ENCODE measurements around the gene GNAS. TPM values are rescaled to one million over a fixed set of nuclear protein-coding genes. Genes with fewer than 3 reads are reported as not detected.

Gene GNAS
- total and polyA plus RNA-seq, 12 donors: 1,348 to 5,181 (median 1,783) TPM

GRCh38 chr20:58908941-58909340 is 56.4 kb downstream of the GNAS start:
- DNase-seq (no peak), ATAC-seq (peak in 4 of 8 donors; percentile 11 to 27 (median 19))
- Histone ChIP-seq H3K36me3 (peaks cover 0 to 81% (median 56%) of the 10 kb centered on the region in 9 donors), H3K27me3 (no peaks in the 10 kb centered on the region), H3K4me1 (peaks cover 16 to 62% (median 44%) of the 10 kb centered on the region in 9 donors), H3K9me3 (no peaks in the 10 kb centered on the region), H3K27ac (peak overlapping the region; percentile 44 to 93 (median 82)), H3K4me3 (no peak overlapping the region)
- WGBS, 2 donors: 47 to 62% methylated on average over 9 of the region's 9 CpGs
- intact Hi-C loops (cut with DNase I): loop anchor here in 4 of 10 donors (5.0 kb wide), 2 partner anchors 73 to 123 kb away; partner anchors contain the start of genes ATP5F1E (in 3 of the 4) and NELFCD (in 1 of the 4)
- TF ChIP-seq, protein P1, sequence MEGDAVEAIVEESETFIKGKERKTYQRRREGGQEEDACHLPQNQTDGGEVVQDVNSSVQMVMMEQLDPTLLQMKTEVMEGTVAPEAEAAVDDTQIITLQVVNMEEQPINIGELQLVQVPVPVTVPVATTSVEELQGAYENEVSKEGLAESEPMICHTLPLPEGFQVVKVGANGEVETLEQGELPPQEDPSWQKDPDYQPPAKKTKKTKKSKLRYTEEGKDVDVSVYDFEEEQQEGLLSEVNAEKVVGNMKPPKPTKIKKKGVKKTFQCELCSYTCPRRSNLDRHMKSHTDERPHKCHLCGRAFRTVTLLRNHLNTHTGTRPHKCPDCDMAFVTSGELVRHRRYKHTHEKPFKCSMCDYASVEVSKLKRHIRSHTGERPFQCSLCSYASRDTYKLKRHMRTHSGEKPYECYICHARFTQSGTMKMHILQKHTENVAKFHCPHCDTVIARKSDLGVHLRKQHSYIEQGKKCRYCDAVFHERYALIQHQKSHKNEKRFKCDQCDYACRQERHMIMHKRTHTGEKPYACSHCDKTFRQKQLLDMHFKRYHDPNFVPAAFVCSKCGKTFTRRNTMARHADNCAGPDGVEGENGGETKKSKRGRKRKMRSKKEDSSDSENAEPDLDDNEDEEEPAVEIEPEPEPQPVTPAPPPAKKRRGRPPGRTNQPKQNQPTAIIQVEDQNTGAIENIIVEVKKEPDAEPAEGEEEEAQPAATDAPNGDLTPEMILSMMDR (IDR thresholded peaks at IDR 0.05): no peak

DNA sequence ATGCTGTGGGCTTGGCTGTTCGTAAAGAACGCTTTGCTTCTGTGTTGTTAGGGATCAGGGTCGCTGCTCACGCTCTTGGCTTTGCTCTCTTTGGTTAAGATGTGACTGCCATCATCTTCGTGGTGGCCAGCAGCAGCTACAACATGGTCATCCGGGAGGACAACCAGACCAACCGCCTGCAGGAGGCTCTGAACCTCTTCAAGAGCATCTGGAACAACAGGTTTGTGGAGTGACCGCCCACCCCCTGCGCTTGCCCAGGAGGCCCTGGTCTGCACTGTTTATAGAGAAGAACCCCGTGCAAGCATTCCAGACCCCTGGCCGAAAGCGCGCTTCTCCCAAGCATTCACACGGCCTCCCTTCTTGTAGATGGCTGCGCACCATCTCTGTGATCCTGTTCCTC is 57.1 kb downstream of the GNAS start:
- TF ChIP-seq, protein P1 (IDR thresholded peaks at IDR 0.05): no peak
- DNase-seq: no peak
- ATAC-seq: no peak
- intact Hi-C loops (cut with DNase I): loop anchor here in 4 of 10 donors (5.0 kb wide), 2 partner anchors 73 to 123 kb away; partner anchors contain the start of genes ATP5F1E (in 3 of the 4) and NELFCD (in 1 of the 4)
- Histone ChIP-seq H3K27me3 (no peaks in the 10 kb centered on the region), H3K9me3 (no peaks in the 10 kb centered on the region), H3K36me3 (peaks cover 0 to 74% (median 51%) of the 10 kb centered on the region in 9 donors), H3K4me1 (peaks cover 16 to 56% (median 44%) of the 10 kb centered on the region in 9 donors), H3K4me3 (no peak overlapping the region), H3K27ac (peak overlapping the region in 6 of 10 donors; percentile 50 to 93 (median 86))
- 95 to 97% methylated on average over 15 of the region's 15 CpGs for WGBS, 2 donors

DNA sequence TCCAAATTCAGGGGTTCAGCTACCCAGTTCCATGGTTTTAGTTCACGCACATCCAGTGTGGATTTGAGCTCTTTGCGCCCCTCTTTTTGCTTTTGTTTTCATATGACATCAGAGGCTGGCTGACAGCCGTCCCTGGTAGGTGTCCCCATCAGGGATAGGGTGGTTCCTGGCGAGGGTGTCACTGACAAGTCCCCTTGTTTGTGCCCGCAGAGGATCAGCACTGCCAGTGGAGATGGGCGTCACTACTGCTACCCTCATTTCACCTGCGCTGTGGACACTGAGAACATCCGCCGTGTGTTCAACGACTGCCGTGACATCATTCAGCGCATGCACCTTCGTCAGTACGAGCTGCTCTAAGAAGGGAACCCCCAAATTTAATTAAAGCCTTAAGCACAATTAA is 58.0 kb downstream of the GNAS start:
- TF ChIP-seq, protein P1 (IDR thresholded peaks at IDR 0.05): no peak
- H3K9me3 ChIP-seq: no peaks in the 10 kb centered on the region
- WGBS, 2 donors: 91 to 95% methylated on average over 14 of the region's 14 CpGs
- DNase-seq (no peak), ATAC-seq (no peak)
- H3K27ac ChIP-seq: no peak overlapping the region
- H3K36me3 ChIP-seq: peaks cover 0 to 66% (median 44%) of the 10 kb centered on the region in 9 donors
- intact Hi-C loops (cut with DNase I): no loop called here
- no peaks in the 10 kb centered on the region for H3K27me3 ChIP-seq
- H3K4me1 ChIP-seq: peaks cover 16 to 47% (median 37%) of the 10 kb centered on the region in 9 donors
- H3K4me3 ChIP-seq: no peak overlapping the region

- H3K27me3 ChIP-seq: no peaks in the 10 kb centered on the region
- 93 to 98% methylated on average over 2 of the region's 2 CpGs for WGBS, 2 donors
- ATAC-seq: no peak
Measured at GRCh38 chr20:58911309-58911708, 58.8 kb downstream of the GNAS start.

More at GRCh38 chr20:58911309-58911708, 58.8 kb downstream of the GNAS start:
- Histone ChIP-seq H3K9me3 (peaks cover 0 to 5% (median 0%) of the 10 kb centered on the region in 11 donors), H3K4me1 (peaks cover 12 to 39% (median 30%) of the 10 kb centered on the region in 9 donors), H3K36me3 (peaks cover 0 to 57% (median 36%) of the 10 kb centered on the region in 9 donors), H3K27ac (no peak overlapping the region), H3K4me3 (no peak overlapping the region)
- no peak for DNase-seq
- TF ChIP-seq, protein P1 (IDR thresholded peaks at IDR 0.05): no peak
- intact Hi-C loops (cut with DNase I): no loop called here

Data from heart right ventricle (tissue), 16 donors.